ENCODE data around the gene CHAF1A.

Gene CHAF1A

DNA sequence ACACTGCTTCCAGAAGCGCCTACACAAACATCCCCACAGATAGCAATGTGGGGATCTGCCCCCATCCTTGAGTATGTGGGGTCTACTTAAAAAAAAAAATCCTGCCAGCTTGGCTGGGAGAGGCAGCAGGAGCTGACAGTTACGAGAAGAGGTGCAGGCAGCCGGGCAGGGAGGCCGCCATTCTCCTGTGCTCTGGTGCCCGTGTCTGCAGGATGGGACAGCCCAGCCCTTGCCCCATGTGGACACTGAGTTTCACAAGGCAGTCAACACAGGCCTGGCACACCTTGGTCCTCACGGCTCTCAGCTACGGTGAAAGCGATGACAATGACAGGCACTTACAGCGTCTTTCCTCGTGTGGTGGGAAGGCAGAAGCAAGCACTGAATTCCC, 35.1 kb upstream of the CHAF1A start:
- TF ChIP-seq POLR2AphosphoS5 (IDR thresholded peaks at IDR 0.05; ENCODE audit: low read depth, low read length) = no peak
- TF ChIP-seq SIN3A (IDR thresholded peaks at IDR 0.05; ENCODE audit: borderline replicate concordance, insufficient read depth, low read length) = no peak
- TF ChIP-seq REST (IDR thresholded peaks at IDR 0.05; ENCODE audit: insufficient read depth in 1 of 2, low read depth in 2 of 2, low read length in 2 of 2) = no peak
- no peak for TF ChIP-seq TAF1 (IDR thresholded peaks at IDR 0.05; ENCODE audit: borderline replicate concordance, insufficient read depth, low read length)
- no peak for TF ChIP-seq FOXP2 (optimal IDR thresholded peaks at IDR 0.05; ENCODE audit: borderline replicate concordance, extremely low read depth, extremely low read length, insufficient read depth)

DNA sequence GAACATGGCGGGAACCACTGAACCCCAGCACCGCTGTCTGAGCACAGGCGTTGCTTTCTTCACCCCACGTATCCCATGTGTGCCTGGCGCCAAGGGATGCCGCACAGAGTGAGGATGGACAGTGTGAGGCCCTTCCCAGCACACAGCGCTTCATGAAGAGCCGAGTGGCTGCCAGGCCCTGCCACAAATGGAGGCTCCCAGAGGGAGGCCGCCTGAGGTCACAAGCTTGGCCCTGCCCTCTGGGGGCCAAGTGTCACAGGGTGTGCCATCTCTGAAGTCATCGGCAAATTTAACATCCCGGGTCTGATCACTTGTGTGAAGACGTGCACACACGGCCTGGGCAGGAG, 34.7 kb upstream of the CHAF1A start:
- TF ChIP-seq POLR2AphosphoS5 (IDR thresholded peaks at IDR 0.05; ENCODE audit: low read depth, low read length) (no peak), SIN3A (IDR thresholded peaks at IDR 0.05; ENCODE audit: borderline replicate concordance, insufficient read depth, low read length) (no peak), REST (IDR thresholded peaks at IDR 0.05; ENCODE audit: insufficient read depth in 1 of 2, low read depth in 2 of 2, low read length in 2 of 2) (no peak)

GRCh38 chr19:4368128-4368820, 34.2 kb upstream of the CHAF1A start:
- TF ChIP-seq FOXP2 (optimal IDR thresholded peaks at IDR 0.05; ENCODE audit: borderline replicate concordance, extremely low read depth, extremely low read length, insufficient read depth) (peak; percentile 35), POLR2AphosphoS5 (IDR thresholded peaks at IDR 0.05; ENCODE audit: low read depth, low read length) (no peak)

DNA sequence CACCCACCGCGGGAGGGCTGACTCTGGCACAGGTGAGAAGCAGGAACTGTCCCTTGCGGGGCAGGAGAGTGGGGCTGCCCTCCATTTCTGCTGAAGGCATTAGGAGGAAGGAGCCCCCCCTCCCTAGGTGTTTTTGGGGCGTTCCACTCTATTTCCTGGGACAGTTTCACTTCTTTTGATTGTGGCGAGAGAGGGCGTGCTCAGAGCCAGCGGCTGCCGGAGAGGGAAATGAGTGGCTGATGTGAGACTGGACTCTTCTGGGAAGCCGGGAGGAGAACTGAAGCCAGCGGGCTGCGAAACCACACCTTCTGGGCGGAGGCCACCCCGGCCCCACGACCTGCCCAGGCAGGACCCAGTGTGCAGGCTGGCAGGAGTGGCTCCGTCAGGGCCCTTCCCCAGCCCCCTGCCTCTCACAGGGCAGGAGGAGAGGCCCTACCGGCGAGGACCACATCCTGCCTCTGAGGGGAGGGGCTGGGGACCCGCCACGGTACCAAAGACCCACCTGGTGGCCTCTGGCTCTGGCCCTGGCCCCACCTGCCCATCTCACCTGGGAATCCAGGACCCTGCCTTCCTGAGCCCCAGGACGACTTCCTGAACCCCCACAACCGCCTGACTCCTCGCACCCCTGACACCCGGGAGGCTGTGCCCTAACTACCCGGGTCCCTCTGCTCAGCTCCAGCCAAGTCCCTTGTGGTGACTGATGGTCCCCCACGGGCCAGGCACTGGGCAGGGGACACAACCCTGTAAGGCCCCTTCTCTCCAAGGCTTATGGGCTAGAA, 33.1 kb upstream of the CHAF1A start:
- TF ChIP-seq REST (IDR thresholded peaks at IDR 0.05; ENCODE audit: insufficient read depth in 1 of 2, low read depth in 2 of 2, low read length in 2 of 2) (no peak), POLR2AphosphoS5 (IDR thresholded peaks at IDR 0.05; ENCODE audit: low read depth, low read length) (no peak), SIN3A (IDR thresholded peaks at IDR 0.05; ENCODE audit: borderline replicate concordance, insufficient read depth, low read length) (no peak), FOXP2 (optimal IDR thresholded peaks at IDR 0.05; ENCODE audit: borderline replicate concordance, extremely low read depth, extremely low read length, insufficient read depth) (no peak), TAF1 (IDR thresholded peaks at IDR 0.05; ENCODE audit: borderline replicate concordance, insufficient read depth, low read length) (no peak)

DNA sequence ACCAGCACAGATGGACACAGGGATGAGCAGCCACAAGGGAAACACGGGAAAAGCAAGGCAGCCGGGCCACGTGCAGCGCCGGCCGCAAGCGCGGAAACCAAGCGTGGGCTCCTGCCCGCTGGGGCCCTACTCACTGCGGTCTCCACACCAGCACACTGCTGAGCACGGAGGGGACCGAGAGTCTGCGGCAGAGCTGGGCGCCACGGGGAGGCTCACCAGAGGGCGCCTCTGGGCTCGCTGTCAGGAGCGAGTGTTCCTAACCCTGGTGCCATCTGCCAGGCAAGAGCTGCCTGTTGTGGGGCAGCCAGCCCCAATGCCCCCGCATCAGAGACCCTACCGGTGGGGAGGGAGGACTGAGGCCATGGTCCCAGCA, 32.6 kb upstream of the CHAF1A start:
- TF ChIP-seq SIN3A (IDR thresholded peaks at IDR 0.05; ENCODE audit: borderline replicate concordance, insufficient read depth, low read length) (no peak), FOXP2 (optimal IDR thresholded peaks at IDR 0.05; ENCODE audit: borderline replicate concordance, extremely low read depth, extremely low read length, insufficient read depth) (peak; percentile 45)

DNA sequence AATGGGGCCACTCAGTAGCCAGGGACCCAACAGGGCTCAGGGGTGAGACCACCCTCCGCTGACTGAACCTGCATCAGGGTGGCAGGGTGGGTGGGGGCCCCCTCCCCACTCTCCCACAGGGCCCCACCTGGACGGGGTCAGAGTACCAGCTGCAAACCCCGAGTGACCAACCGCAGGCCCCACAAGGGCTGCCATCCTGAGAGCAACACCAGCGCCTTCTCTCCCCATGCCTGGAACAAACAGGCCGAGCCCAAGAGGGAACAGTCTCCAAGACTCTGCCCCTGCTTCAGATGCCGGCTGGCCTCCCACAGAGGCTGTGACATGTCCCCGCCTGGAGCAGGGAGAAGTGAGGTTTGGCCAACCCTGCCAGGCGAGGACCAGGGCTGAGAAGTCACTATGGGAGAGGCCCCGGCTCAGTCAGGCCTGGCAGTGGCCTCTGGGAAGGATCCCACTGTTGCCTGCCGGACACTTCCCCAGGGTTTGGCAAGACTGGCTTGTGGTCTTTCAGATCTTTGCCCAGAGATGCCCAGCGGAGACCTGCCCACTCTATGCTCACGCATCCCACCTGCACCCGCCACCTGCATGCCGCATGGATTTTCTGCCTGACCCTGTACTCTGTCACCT, 31.9 kb upstream of the CHAF1A start:
- no peak for TF ChIP-seq TAF1 (IDR thresholded peaks at IDR 0.05; ENCODE audit: borderline replicate concordance, insufficient read depth, low read length)
- no peak for TF ChIP-seq FOXP2 (optimal IDR thresholded peaks at IDR 0.05; ENCODE audit: borderline replicate concordance, extremely low read depth, extremely low read length, insufficient read depth)
- no peak for TF ChIP-seq SIN3A (IDR thresholded peaks at IDR 0.05; ENCODE audit: borderline replicate concordance, insufficient read depth, low read length)
- no peak for TF ChIP-seq POLR2AphosphoS5 (IDR thresholded peaks at IDR 0.05; ENCODE audit: low read depth, low read length)
- no peak for TF ChIP-seq REST (IDR thresholded peaks at IDR 0.05; ENCODE audit: insufficient read depth in 1 of 2, low read depth in 2 of 2, low read length in 2 of 2)

Data from PFSK-1 (cell line).